Activated CD4-positive, alpha-beta T cell treated with anti-CD3 and anti-CD28 coated beads, Interleukin-2, amount 50 U/mL, for 48 hours (primary cell): ENCODE measurements around the gene MYLIP.

Experiments
- DNase-seq, 2 experiments: peaks; one replicate each; pipeline ENCODE4 v3.0.0-alpha.2; 2020

MYLIP gene

GRCh38 chr6:16128759-16129622 lies at the start of gene MYLIP:
TSS of gene MYLIP (plus strand) at chr6:16129086. CDS start at chr6:16129323, 237 bp downstream.
- peak; percentile 97 for DNase-seq

GRCh38 chr6:16079354-16079753 lies 49.5 kb upstream of the MYLIP start:
- DNase-seq = no peak

- no peak for DNase-seq
Measured at GRCh38 chr6:16080204-16080603, 48.7 kb upstream of the MYLIP start.

GRCh38 chr6:16081326-16081725 lies 47.6 kb upstream of the MYLIP start:
- no peak for DNase-seq

- no peak for DNase-seq
Measured at GRCh38 chr6:16082361-16082760, 46.5 kb upstream of the MYLIP start.

- DNase-seq = no peak
Measured at GRCh38 chr6:16086965-16087364, 41.9 kb upstream of the MYLIP start.

- DNase-seq = no peak
Measured at GRCh38 chr6:16087386-16087785, 41.5 kb upstream of the MYLIP start.

- DNase-seq = no peak
Measured at GRCh38 chr6:16088409-16088808, 40.5 kb upstream of the MYLIP start.

- peak in 1 of 2 experiments; percentile 8 for DNase-seq
Measured at GRCh38 chr6:16089232-16090062, 39.4 kb upstream of the MYLIP start.

- DNase-seq = no peak
Measured at GRCh38 chr6:16090452-16090851, 38.4 kb upstream of the MYLIP start.

GRCh38 chr6:16090920-16091319 lies 38.0 kb upstream of the MYLIP start:
- no peak for DNase-seq

- DNase-seq = no peak
Measured at GRCh38 chr6:16092140-16092539, 36.7 kb upstream of the MYLIP start.

GRCh38 chr6:16092990-16093389 lies 35.9 kb upstream of the MYLIP start:
- DNase-seq = no peak

GRCh38 chr6:16095180-16095579 lies 33.7 kb upstream of the MYLIP start:
- DNase-seq = peak in 1 of 2 experiments; percentile 5

- no peak for DNase-seq
Measured at GRCh38 chr6:16097382-16098171, 31.3 kb upstream of the MYLIP start.

GRCh38 chr6:16098211-16098610 lies 30.7 kb upstream of the MYLIP start:
- no peak for DNase-seq

- no peak for DNase-seq
Measured at GRCh38 chr6:16102208-16102607, 26.7 kb upstream of the MYLIP start.

GRCh38 chr6:16103722-16104121 lies 25.2 kb upstream of the MYLIP start:
- DNase-seq = no peak

GRCh38 chr6:16104624-16105433 lies 24.1 kb upstream of the MYLIP start:
- DNase-seq = no peak

- no peak for DNase-seq
Measured at GRCh38 chr6:16105854-16106253, 23.0 kb upstream of the MYLIP start.

- DNase-seq = no peak
Measured at GRCh38 chr6:16106991-16107787, 21.7 kb upstream of the MYLIP start.
